ENCODE measurements around the gene LPCAT1. TPM values are rescaled to one million over a fixed set of nuclear protein-coding genes. Genes with fewer than 3 reads are reported as not detected.

Gene LPCAT1
- total and polyA plus RNA-seq, 2 of the 13 experiments (the other 11 are each of a cell fraction or from before 2014, with no cell fraction given) = 29.8 to 90.6 TPM

DNA sequence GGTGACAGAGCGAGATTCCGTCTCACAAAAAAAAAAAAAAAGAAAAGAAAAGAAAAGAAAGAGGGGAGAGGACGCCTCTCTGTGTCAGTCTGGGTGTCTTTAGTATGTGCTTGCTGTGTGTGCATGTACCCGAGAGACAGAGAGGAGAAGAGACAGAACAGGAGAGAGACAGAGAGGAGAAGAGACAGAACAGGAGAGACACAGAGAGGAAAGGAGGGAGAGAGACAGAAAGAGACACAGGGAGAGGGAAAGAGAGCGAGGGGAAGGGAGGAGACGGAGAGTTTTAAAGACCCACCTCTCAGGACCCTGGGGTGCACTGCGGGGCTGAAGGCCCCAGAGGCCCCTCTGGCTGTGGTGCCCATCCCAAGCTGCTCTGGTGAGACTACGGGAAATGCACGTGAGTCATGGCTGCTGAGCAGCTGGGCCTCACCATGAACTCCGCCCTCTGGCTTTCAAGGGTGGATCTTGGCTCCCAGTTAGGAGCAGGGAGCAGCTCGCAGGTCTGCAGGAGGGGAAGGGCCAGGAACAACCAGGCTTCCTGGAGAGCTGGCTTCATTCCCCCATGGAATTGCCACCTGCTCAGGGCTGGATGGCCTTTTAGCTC lies 86.4 kb downstream of the LPCAT1 start (continued):
- TF ChIP-seq, protein P1, sequence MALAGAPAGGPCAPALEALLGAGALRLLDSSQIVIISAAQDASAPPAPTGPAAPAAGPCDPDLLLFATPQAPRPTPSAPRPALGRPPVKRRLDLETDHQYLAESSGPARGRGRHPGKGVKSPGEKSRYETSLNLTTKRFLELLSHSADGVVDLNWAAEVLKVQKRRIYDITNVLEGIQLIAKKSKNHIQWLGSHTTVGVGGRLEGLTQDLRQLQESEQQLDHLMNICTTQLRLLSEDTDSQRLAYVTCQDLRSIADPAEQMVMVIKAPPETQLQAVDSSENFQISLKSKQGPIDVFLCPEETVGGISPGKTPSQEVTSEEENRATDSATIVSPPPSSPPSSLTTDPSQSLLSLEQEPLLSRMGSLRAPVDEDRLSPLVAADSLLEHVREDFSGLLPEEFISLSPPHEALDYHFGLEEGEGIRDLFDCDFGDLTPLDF (CRISPR knock-in tag; IDR thresholded peaks at IDR 0.05) = no peak
- no peak for TF ChIP-seq HDAC2 (CRISPR knock-in tag; IDR thresholded peaks at IDR 0.05)
- 0 out of 2 replicates have a peak, but pooled peaks have one; percentile 16 for TF ChIP-seq ZNF644 (CRISPR knock-in tag; IDR thresholded peaks at IDR 0.05; ENCODE audit: low read depth)
- no peak for TF ChIP-seq NFKBIZ (CRISPR knock-in tag; IDR thresholded peaks at IDR 0.05)
- no peak for TF ChIP-seq ZNF160 (CRISPR knock-in tag; IDR thresholded peaks at IDR 0.05)
- TF ChIP-seq, protein P2, sequence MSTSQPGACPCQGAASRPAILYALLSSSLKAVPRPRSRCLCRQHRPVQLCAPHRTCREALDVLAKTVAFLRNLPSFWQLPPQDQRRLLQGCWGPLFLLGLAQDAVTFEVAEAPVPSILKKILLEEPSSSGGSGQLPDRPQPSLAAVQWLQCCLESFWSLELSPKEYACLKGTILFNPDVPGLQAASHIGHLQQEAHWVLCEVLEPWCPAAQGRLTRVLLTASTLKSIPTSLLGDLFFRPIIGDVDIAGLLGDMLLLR (CRISPR knock-in tag; IDR thresholded peaks at IDR 0.05) = no peak
- no peak for TF ChIP-seq NFRKB (IDR thresholded peaks at IDR 0.05)
- no peak for TF ChIP-seq ZNF672 (CRISPR knock-in tag; IDR thresholded peaks at IDR 0.05)
- TF ChIP-seq, protein P3, sequence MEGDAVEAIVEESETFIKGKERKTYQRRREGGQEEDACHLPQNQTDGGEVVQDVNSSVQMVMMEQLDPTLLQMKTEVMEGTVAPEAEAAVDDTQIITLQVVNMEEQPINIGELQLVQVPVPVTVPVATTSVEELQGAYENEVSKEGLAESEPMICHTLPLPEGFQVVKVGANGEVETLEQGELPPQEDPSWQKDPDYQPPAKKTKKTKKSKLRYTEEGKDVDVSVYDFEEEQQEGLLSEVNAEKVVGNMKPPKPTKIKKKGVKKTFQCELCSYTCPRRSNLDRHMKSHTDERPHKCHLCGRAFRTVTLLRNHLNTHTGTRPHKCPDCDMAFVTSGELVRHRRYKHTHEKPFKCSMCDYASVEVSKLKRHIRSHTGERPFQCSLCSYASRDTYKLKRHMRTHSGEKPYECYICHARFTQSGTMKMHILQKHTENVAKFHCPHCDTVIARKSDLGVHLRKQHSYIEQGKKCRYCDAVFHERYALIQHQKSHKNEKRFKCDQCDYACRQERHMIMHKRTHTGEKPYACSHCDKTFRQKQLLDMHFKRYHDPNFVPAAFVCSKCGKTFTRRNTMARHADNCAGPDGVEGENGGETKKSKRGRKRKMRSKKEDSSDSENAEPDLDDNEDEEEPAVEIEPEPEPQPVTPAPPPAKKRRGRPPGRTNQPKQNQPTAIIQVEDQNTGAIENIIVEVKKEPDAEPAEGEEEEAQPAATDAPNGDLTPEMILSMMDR (CRISPR knock-in tag; IDR thresholded peaks at IDR 0.05) = peak; percentile 53
- TF ChIP-seq RFXAP (CRISPR knock-in tag; IDR thresholded peaks at IDR 0.05; ENCODE audit: borderline replicate concordance) = no peak
- no peak for TF ChIP-seq SRSF4 (IDR thresholded peaks at IDR 0.05; ENCODE audit: low read depth, low read length, poor library complexity, severe bottlenecking)
- no peak for TF ChIP-seq NONO (IDR thresholded peaks at IDR 0.05)
- TF ChIP-seq NONO (CRISPR knock-in tag; conservative IDR thresholded peaks at IDR 0.05) = no peak
- TF ChIP-seq, protein P4, sequence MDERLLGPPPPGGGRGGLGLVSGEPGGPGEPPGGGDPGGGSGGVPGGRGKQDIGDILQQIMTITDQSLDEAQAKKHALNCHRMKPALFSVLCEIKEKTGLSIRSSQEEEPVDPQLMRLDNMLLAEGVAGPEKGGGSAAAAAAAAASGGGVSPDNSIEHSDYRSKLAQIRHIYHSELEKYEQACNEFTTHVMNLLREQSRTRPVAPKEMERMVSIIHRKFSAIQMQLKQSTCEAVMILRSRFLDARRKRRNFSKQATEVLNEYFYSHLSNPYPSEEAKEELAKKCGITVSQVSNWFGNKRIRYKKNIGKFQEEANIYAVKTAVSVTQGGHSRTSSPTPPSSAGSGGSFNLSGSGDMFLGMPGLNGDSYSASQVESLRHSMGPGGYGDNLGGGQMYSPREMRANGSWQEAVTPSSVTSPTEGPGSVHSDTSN (CRISPR knock-in tag; IDR thresholded peaks at IDR 0.05) = no peak
- TF ChIP-seq KMT2A (CRISPR knock-in tag; IDR thresholded peaks at IDR 0.05) = no peak
- TF ChIP-seq, protein P5, sequence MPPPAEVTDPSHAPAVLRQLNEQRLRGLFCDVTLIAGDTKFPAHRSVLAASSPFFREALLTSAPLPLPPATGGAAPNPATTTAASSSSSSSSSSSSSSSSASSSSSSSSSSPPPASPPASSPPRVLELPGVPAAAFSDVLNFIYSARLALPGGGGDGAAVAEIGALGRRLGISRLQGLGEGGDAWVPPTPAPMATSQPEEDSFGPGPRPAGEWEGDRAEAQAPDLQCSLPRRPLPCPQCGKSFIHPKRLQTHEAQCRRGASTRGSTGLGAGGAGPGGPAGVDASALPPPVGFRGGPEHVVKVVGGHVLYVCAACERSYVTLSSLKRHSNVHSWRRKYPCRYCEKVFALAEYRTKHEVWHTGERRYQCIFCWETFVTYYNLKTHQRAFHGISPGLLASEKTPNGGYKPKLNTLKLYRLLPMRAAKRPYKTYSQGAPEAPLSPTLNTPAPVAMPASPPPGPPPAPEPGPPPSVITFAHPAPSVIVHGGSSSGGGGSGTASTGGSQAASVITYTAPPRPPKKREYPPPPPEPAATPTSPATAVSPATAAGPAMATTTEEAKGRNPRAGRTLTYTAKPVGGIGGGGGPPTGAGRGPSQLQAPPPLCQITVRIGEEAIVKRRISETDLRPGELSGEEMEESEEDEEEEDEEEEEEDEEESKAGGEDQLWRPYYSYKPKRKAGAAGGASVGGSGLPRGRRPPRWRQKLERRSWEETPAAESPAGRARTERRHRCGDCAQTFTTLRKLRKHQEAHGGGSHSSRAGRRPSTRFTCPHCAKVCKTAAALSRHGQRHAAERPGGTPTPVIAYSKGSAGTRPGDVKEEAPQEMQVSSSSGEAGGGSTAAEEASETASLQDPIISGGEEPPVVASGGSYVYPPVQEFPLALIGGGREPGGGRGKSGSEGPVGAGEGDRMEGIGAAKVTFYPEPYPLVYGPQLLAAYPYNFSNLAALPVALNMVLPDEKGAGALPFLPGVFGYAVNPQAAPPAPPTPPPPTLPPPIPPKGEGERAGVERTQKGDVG (CRISPR knock-in tag; IDR thresholded peaks at IDR 0.05; ENCODE audit: borderline replicate concordance) = no peak
- TF ChIP-seq ZNF839 (CRISPR knock-in tag; IDR thresholded peaks at IDR 0.05; ENCODE audit: borderline replicate concordance) = no peak
- no peak for TF ChIP-seq ZKSCAN5 (CRISPR knock-in tag; IDR thresholded peaks at IDR 0.05)
- no peak for TF ChIP-seq NR2F6 (IDR thresholded peaks at IDR 0.05)
- TF ChIP-seq NR2F6 (CRISPR knock-in tag; IDR thresholded peaks at IDR 0.05) = no peak
- TF ChIP-seq, protein P6, sequence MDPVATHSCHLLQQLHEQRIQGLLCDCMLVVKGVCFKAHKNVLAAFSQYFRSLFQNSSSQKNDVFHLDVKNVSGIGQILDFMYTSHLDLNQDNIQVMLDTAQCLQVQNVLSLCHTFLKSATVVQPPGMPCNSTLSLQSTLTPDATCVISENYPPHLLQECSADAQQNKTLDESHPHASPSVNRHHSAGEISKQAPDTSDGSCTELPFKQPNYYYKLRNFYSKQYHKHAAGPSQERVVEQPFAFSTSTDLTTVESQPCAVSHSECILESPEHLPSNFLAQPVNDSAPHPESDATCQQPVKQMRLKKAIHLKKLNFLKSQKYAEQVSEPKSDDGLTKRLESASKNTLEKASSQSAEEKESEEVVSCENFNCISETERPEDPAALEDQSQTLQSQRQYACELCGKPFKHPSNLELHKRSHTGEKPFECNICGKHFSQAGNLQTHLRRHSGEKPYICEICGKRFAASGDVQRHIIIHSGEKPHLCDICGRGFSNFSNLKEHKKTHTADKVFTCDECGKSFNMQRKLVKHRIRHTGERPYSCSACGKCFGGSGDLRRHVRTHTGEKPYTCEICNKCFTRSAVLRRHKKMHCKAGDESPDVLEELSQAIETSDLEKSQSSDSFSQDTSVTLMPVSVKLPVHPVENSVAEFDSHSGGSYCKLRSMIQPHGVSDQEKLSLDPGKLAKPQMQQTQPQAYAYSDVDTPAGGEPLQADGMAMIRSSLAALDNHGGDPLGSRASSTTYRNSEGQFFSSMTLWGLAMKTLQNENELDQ (CRISPR knock-in tag; IDR thresholded peaks at IDR 0.05; ENCODE audit: borderline replicate concordance) = no peak
- TF ChIP-seq ZNF225 (CRISPR knock-in tag; IDR thresholded peaks at IDR 0.05) = no peak

All from HepG2 (cell line).